DMS 273 (cell line): Measurements from ENCODE around the gene BCAS3.
"Not testable (repeated sequence)": the region's sequence is repeated elsewhere in the genome, so short reads cannot be mapped to it uniquely, and the experiment has no call there.

Source experiments
- DNase-seq: peaks from one replicate; lab custom pipeline; 2025; ENCODE audit not compliant: unreplicated experiment; lab: John Stamatoyannopoulos, UW

Gene BCAS3

DNA sequence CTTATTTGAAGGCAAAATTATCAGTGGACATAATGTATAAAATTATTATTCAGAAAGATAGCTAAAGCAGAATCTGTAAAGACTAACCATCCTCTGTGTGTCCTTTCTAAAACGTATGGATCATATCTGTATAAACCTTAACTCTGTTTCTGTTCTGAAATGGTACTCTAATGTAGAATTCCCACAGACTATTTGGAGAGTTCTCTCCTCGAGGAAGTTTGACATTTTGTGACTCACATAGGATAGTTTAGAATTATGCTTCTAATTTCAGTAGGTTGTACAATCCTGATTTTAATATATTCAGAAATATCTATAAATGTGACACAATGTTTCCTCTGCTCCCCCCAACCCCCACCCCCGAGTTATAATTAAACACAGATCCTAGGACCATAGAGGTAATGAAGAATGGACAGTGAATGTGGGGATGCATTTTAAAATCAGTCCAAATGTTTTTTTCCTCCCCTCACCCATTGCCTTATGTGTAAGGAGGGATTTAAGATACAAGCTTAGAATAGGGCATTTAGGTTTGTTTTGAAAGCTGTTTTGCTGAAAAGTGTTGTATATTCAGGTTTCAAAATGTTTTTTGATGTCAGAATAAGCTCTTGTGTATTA is 66.8 kb downstream of the BCAS3 start:
- DNase-seq: no peak

DNA sequence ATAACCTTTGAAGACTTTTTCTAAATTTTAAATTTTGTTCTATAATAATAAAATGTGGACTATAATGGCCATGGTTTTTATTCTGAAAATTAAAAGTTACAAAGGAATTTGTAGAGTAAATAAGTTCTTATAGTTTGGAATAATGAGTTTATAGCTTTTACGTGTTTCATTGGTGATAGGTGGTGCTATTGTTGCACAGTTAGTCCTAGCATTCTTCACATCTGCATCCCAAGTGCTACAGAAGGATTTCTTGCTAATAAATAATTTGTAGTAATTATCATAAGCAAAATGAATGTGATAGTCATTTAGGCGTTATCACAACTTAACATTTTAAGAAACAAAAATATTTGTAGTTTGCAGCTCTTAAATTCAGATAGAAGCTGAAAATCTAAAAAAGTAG is 67.9 kb downstream of the BCAS3 start:
- DNase-seq: no peak

DNA sequence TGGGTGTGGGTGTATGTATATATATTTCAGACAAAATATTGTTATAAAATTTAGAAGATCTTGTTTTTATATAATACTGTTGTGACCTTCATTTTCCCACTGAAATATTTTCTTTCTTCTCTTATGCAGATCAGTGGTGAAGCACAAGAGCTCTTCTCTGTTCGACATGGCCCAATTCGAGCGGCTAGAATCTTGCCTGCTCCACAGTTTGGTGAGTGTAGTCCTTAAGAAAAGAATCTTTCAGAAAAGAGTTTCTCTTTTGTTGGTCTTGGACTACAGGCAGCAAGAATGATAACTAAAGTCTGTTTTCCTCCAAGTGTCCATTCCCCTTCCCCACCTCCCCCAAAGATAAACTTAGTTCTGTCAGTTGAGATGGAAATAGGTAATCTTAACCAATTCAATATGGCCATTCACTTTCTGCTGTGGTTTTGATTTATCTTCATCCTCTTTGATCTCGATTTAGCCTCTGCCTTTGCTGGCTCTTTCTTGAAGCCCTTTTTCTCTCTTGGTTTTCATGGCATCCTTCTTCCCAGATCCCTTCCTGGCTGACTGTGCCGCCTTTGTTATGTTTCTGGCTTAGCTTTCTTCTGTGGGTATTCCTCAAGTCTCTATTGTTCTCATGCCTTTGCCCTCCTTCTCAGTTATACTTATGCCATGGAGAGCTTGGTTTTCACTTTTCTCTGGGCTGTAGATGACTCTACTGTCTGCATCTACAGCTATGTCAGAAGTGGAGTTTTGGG is 69.6 kb downstream of the BCAS3 start:
- no peak for DNase-seq

DNA sequence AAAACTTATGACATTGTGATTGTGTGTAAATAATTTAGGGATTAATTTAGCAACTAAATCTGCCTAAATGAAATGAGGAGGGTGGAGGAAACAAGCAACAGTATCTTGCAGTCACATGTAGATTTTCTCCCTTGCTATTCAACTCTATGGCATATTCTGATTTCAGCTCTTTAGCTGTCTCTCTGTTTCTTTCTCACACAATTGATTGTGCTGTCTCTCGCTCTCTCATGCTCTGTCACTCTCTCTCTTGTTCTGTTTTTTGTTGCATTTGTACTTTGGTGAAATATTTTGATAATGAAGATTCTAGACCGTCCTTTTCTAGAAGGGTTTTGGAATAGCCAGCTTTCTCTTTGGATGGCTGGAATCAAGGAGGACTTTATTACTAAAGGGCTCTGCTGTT is 70.6 kb downstream of the BCAS3 start:
- DNase-seq: no peak

DNA sequence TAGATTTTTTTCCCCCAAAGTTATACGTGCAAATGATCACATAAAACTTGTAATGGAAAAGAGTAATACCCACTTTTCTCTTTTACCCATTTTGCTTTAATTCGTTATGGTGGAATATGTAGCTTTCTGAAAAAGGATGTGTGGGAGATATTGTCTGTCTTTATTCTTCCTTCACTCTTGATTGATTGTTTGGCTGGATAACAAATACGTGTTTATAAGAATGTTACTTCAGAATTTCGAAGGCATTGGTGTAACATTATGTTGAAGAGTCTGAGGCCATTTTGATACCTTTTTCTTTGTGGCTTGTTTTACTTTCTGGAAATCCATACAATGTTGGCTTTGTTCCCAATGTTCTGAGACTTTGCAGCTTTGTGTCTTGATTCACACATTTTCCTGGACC is 71.4 kb downstream of the BCAS3 start:
- DNase-seq: no peak

DNA sequence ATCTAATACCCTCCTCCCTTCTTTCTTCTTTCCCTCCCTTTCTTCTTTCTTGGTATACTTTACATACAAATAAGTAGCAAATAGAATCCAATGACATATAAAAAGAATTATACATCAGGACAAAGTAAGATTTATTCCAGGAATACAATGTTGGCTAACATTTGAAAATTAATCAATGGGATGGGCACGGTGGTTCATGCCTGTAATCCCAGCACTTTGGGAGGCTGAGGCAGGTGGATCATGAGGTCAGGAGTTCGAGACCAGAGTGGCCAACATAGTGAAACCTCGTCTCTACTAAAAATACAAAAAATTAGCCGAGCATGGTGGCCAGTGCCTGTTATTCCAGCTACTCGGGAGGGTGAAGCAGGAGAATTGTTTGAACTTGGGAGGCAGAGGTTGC is 72.1 kb downstream of the BCAS3 start:
- DNase-seq: no peak

DNA sequence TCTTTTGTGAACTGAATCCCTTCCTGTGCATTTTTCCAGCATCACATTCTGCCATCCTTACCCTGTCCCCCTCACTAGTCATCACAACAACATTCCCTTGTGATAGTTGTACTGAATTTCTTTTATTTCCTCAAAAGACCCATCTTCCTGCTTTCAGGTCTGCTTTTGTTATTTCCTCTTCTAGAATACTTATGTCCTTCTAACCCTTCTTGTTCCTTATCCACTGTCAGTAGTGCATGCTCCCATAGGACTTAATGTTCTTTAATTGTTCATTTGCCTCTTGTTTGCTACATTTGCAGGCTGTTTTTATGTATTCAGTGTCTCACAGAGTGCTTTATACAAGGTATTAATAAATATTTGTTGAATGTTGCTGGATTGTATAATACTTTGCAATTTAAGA is 73.0 kb downstream of the BCAS3 start:
- DNase-seq: no peak

DNA sequence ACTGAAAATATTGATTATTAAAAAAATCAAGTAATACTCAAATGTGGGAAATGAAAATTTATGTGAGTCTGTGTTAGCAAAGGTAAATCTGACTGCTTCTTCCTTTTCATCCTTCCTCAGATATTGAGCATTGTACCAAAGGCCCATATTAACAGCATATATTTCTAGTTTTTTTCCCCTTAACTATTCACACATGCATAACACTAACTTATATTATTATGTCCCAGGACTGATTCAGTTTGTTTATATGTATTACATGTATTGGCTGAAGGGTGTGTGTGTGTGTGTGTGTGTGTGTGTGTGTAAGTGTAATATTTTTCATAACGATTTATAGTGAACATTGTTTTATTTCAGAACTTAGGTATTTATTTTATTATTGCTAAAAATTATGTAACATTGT is 74.2 kb downstream of the BCAS3 start:
- DNase-seq: no peak

DNA sequence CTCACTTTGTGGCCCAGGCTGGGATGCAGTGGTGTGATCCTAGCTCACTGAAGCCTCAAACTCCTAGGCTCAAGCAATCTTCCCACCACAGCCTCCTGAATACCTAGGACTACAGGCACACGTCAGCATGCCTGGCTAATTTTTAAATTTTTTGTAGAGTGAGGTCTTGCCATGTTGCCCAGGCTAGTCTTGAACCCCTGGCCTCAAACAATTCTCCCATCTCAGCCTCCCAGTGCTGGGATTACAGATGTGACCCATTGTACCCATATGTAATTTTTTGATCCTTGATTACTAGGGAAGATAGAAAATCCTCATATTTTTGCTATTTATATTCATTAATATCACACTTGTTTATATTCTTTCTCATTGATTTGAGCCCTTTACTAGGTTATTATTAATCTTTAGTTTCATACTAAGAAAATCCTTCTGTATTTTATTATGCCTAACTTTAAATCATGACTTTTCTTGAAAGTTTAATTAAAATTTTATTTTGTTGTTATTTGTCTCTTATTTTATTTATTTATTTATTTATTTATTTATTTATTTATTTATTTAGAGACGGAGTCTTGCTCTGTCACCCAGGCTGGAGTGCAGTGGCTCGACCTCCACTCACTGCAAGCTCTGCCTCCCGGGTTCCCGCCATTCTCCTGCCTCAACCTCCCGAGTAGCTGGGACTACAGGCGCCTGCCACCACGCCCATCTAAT is 75.4 kb downstream of the BCAS3 start:
- DNase-seq: no peak

DNA sequence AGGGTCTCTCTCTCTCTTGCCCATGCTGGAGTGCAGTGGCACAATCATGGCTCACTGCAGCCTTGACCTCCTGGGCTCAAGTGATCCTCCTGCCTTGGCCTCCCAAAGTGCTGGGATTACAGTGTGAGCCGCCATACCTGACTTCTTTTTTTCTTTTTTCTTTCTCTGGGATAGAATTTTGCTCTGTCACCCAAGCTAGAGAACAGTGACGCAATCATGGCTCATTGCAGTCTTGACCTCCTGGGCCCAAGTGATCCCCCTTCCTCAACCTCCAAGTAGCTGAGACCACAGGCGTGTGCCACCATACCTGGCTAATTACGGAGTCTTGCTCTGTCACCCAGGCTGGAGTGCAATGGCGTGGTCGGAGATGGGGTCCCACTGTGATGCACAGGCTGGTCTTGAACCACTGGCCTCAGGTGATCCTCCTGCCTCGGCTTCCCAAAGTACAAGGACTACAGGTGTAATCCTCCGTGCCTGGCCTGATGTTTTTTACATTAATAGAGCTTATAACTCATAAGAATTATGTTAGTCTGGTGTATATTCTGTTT is 76.5 kb downstream of the BCAS3 start:
- no peak for DNase-seq

DNA sequence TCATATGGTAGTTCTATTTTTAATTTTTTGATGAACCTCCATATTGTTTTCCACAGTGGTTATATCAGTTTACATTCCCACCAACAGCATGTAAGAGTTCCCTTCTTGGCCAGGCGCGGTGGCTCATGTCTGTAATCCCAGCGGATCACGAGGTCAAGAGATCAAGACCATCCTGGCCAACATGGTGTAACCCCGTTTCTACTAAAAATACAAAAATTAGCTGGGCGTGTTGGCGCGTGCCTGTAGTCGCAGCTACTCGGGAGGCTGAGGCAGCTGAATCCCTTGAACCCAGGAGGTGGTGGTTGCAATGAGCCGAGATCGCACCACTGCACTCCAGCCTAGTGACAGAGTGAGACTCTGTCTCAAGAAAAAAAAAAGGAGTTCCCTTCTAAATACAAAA is 79.1 kb downstream of the BCAS3 start:
- DNase-seq: not testable (repeated sequence)

DNA sequence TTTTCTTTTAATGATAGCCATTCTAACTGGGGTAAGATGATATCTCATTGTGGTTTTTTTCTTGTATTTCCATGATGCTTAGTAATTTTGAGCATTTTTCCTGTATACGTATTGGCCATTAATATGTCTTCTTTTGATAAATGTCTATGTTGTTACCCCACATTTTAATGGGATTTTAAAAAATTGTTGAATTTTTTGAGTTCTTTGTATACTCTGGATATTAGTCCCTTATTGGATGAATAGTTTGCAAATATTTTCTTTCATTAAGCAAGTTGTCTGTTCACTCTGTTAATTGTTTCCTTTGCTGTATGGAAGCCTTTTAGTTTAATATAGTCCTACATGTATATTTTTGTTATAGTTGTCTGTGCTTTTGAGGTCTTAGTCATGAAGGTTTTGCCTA is 79.8 kb downstream of the BCAS3 start:
- DNase-seq: no peak

DNA sequence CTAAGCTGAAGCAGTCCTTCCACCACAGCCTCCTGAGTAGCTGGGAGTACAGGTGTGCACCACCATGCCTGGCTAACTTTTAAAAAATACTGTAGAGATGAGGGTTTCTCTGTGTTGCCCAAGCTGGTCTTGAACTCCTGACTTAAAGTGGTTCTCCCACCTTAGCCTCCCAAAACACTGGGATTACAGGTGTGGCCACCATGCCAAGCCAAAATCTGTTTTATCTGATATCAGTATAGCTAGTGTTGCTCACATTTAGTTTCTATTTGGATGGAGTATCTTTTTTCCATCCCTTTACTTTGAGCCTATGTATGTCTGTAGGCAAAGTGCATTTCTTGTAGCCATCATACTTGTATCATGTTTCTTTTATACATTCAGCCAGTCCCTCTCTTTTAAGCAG is 82.1 kb downstream of the BCAS3 start:
- no peak for DNase-seq

DNA sequence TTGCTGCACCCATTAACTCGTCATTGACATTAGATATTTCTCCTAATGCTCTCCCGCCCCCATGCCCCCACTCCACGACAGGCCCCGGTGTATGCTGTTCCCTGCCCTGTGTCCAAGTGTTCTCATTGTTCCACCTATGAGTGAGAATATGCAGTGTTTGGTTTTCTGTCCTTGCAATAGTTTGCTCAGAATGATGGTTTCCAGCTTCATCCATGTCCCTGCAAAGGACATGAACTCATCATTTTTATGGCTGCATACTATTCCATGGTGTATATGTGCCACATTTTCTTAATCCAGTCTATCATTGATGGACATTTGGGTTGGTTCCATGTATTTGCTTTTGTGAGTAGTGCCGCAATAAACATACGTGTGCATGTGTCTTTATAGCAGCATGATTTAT is 83.7 kb downstream of the BCAS3 start:
- not testable (repeated sequence) for DNase-seq

DNA sequence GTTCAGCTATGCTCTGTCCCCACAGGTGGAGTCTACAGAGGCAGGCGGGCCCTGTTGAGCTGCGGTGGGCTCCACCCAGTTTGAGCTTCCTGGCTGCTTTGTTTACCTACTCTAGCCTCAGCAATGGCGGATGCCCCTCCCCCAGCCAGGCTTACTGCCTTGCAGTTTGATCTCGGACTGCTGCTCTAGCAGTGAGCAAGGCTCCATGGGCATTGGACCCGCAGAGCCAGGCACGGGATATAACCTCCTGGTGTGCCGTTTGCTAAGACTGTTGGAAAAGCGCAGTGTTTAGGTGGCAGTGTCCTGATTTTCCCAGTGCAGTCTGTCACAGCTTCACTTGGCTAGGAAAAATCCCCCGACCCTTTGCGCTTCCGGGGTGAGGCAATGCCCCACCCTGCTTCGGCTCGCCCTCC is 89.1 kb downstream of the BCAS3 start:
- DNase-seq: no peak

DNA sequence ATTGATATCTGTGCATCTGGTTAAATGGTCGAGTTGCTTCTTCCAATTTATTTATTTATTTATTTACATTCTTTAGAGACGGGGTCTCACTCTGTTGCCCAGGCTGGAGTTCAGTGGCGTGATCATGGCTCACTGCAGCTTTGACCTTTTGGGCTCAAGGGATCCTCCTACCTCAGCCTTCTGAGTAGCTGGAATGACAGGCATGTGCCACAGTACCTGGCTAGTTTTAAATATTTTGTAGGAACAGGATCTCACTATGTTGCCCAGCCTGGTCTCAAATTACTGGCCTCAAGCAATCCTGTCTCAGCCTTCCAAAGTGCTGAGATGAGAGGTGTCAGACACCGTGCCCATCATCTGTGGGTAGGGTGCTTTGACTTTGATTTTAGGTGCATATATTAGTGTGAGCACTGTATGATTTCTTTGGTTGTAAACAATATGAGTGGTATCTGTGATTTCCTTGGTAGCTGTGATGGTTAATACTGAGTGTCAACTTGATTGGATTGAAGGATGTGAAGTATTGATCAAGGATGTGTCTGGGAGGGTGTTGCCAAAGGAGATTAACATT is 90.2 kb downstream of the BCAS3 start:
- DNase-seq: no peak

DNA sequence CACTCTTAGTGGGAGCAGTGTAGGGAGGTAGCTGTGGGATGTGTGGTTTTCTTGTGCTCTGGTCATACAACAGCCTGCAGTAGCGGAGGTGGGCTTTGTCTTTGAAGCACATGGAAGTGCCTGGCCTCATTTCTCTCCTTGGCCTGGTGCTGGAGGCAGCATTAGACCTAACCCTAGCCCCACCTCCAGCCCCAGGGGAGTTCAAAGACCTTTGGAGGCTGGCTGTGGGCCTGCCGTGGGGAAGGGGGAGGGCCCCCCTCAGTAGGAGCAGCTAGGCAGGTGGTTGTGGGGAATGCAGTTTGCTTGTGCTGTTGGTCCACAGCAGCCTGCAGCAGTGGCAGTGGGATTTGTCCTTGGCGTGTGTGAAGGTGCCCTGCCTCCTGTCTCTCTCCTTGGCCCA is 91.7 kb downstream of the BCAS3 start:
- no peak for DNase-seq

DNA sequence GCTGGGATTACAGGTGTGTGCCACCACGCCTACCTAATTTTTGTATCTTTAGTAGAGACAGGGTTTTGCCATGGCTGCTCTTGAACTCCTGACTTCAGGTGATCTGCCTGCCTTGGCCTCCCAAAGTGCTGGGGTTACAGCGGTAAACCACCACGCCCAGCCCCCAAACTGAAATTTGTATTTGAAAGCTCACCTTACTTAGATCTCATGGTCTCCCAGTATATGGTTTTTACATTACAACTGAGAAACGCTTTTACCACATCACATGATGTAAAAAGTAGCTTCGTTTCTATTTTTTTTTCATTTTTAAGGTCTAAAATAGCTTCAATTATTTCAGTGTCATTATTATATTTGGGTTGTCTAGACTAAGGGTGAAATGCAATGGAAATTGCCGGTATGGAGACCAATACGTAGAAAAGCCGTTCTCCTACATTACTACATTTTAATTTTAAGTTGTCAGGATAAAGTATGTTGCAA is 93.3 kb downstream of the BCAS3 start:
- DNase-seq: no peak

DNA sequence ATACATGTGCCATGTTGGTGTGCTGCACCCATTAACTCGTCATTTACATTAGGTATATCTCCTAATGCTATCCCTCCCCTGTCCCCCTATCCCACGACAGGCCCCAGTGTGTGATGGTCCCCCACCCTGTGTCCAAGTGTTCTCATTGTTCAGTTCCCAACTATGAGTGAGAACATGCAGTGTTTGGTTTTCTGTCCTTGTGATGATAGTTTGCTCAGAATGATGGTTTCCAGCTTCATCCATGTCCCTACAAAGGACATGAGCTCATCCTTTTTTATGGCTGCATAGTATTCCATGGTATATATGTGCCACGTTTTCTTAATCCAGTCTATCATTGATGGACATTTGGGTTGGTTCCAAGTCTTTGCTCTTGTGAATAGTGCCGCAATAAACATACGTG is 94.0 kb downstream of the BCAS3 start:
- not testable (repeated sequence) for DNase-seq

DNA sequence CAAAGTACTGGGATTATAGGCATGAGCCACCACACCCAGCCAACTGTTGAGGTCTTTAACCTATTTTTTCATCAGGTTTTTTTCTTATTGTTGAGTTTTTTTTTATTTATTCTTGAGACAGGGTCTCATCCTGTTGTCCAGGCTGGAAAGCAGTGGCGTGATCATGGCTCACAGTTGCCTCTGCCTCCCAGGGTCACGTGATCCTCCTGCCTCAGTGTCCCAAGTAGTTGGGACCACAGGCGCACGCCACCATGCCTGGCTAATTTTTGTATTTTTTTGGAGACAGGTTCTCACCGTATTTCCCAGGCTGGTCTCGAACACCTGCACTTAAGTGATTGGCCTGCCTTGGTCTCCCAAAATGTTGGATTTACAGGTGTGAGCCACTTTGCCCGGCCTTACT is 95.9 kb downstream of the BCAS3 start:
- no peak for DNase-seq

DNA sequence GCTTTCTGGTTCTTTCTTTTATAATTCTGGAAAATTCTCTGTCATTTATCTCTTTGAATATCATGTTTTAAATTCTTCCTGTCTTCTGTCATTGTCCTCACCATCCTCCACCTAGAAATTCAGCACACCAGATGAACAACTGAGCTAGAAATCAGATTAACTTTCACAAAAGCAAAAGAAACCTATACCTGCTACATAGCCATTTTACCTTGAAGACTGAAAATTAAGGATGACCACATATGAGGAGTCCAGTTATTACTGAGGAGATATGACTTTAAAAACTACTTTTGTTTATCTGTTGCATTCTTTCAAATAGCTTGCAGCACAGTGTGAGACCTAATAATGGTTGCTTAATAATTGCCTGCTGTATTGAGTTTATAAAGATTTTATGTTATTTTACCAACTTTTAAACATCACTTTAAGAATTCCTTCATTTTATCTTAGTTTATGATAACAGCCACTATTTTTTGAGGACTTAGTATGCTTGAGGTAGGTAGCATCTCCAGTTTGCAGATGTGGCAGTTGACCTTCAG is 104.3 kb downstream of the BCAS3 start:
- no peak for DNase-seq
